Measurements from ENCODE around the gene RHBDD2.
"Not testable (repeated sequence)": the region's sequence is repeated elsewhere in the genome, so short reads cannot be mapped to it uniquely, and the experiment has no call there.

RHBDD2 gene

DNA sequence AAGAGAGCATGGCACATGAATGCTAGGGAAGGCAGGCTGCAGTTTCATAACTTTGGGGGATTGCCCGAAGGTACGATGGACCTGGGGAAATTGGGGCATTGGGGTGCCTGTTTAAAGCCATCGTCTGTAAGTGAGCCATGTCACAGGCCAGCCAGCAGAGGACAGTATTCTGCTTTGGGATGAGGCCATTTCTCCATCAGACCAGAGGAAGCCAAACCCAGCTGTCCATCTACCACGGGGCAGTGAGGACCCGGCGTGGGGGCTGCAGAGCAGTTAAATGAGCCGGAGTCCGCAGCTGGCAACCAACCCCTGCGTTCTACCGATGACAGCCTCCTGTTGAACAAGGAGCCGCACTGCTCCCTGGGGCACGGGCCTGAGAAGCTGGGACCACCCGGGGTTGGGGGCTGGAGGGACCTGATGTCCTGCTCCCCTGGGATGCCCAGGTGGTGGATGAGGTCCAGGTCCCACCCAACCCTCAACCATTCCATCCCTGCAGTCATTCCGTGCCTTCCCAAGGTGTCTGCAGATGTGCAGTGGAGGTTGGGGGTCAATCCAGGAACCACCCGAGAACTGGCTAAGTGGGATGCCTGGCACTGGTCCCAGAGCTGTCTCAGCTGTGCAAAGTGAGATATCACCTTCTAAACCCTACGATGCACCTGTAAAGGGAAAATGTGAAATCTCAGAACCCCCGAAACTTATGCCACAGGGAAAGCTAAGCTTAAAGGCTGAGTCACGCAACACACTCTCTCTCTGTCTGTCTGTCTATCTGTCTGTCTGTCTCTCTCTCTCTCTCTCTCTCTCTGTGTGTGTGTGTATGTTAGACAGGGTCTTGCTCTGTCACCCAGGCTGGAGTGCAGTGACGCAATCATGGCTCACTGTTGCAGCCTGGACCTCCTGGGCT lies 12.1 kb upstream of the RHBDD2 start:
- DNase-seq, result peak; percentile 70 to 71

DNA sequence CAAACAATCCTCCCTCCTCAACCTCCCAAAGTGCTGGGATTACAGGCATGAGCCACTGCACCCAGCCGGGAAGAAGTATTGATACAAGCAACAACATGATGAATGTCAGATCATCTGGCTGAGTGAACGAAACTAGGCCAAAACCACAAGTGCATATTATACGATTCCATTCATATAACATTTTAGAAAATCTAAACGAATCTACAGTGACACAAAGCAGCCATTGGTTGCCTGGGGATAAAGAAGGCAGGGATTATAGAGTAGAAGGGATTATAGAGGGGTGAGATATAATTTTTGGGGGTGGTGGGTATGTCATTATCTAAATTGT lies 11.5 kb upstream of the RHBDD2 start:
- no peak for DNase-seq

DNA sequence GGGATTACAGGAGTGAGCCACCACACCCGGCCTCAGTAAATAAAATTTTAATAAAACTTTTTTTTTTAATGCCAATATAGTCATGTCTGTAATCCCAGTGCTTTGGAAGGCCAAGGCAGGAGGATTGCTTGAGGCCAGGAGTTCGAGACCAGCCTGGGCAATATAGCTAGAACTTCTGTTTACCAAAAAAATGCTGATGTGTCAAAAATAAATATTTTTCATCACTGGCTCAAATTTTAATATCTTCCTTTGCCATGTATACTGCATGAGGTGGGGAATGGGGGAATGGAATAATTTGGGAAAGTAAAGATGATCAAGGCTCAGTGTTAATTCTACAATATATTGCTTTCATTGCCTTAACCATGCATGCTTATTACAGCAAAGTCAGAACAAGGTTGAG lies 10.7 kb upstream of the RHBDD2 start:
- no peak for DNase-seq

DNA sequence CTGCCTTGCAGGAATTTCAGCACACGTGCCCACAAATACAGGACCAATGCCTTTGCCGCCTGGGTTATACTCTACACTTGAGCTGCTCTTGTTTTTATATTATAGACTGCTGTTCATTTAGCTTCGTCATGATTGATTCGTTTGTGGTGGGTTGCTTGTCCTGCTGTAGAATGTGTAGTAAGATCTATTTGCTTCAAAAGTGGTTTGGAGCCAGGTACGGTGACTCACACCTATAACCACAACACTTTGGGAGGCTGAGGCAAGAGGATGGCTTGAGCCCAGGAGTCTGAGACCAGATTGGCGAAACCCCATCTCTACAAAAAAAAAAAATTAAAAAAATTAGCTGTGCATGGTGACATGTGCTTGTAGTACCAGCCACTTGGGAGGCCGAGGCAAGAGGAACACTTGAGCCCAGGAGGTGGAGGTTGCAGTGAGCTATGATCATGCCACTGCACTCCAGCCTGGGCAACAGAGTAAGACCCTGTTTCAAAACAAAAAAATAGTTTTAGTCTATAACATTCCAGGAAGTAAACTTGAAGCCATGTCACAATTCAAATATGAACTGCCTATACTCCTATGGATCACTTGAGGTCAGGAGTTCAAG lies 9.0 kb upstream of the RHBDD2 start:
- no peak for DNase-seq

DNA sequence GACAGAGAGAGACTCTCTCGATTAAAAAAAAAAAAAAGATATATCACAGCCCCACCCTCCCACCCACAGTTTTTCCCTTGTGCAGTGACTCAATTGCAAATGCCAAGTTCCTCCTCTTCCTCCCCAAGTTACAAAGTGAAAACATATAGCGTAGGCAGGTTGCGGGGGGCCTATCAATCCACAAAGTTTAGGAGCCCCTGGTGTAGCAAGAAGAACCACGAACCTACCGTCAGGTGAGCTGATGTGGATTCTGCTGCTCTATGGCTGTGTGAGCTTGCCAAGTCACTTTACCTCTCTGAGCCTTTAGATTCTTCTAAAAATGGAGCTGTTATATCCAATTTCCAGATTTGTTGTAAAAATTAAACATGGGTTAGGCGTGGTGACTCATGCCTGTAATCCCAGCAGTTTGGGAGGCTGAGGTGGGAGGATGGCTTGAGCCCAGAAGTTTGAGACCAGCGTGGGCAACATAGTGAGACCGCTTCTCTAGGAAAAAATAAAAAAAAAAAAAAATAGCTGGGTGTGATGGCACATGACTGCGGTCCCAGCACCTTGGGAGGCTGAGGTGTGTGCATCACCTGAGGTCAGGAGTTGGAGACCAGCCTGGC lies 8.2 kb upstream of the RHBDD2 start:
- no peak for DNase-seq

DNA sequence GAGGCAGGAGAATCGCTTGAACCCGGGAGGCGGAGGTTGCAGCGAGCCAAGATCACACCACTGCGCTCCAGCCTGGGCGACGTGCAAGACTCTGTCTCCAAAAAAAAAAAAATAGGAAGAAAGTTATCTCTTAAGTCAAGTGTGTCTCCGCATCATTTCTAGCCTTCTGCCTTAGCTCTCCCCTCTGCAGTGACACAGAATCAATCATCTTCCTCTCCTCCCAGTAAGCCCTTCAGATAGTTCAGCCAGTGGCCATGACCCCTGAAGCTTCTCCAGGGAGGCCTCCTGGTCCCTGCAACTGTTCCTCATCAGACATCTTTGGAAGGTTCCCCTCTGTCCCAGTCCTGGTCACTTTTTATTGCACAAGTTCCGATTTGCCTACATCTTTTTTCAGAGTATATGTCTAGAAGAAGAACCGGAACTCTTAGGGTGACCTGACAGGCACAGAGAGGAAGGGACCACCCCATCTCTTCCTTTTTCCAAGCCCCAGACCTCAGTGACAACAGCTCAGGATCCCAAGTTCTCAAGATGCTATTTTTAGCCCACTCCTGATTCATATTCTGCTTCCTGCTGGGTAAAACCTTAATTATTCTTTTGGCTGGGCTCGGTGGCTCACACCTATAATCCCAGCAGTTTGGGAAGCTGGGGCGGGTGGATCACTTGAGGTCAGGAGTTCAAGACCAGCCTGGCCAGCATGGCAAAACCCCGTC lies 6.6 kb upstream of the RHBDD2 start:
- DNase-seq, result no peak

DNA sequence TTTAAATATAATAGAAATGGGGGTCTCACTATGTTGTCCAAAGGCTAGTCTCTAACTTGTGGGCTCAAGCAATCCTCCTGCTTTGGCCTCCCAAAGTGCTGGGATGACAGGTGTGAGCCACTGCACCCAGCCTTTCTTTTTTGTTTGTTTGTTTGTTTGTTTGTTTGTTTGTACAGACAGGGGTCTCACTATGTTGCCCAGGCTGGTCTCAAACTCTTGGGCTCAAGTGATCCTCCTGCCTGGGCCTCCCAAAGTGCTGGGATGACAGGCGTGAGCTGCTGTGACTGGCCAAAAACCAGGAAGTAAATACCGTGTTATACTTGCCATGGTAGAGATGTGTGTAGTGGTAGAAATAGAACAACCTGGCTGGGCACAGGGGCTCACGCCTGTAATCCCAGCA lies 4.7 kb upstream of the RHBDD2 start:
- DNase-seq, result not testable (repeated sequence)

DNA sequence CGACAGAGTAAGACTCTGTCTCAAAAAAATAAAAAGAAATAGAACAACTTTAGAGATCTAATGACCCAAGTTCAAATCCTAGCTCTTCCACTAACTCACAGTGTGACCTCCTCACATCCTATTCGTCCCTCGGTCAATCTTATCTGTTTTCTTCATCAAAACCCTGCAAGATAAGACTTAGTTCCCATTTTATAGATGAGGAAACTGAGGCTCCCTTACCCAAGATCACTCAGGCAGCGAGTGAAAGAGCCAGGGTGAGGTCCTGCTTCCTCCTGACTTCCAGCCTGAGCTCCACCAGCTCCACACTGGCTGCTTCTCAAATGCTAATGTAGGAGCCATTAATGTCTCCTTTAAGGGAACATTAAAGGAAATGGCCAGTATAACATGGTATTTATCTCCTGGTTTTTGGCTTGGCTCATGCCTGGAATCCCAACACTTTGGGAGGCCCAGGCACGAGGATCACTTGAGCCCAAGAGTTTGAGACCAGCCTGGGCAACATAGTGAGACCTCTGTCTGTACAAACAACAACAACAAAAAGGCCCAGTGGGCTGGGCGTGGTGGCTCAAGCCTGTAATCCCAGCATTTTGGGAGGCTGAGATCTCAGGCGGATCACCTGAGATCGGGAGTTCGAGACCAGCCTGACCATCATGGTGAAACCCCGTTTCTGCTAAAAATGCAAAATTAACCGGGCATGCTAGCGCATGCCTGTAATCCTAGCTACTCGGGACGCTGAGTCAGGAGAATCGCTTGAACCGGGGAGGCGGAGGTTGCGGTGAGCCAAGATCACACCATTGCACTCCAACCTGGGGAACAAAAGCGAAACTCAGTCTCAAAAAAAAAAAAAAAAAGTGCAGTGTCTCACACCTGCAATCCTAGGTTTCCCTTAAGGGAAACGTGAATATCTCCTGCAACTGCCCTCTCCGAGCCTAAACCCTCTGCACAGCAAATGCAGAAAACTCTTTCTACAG lies 3.4 kb upstream of the RHBDD2 start:
- no peak for DNase-seq

DNA sequence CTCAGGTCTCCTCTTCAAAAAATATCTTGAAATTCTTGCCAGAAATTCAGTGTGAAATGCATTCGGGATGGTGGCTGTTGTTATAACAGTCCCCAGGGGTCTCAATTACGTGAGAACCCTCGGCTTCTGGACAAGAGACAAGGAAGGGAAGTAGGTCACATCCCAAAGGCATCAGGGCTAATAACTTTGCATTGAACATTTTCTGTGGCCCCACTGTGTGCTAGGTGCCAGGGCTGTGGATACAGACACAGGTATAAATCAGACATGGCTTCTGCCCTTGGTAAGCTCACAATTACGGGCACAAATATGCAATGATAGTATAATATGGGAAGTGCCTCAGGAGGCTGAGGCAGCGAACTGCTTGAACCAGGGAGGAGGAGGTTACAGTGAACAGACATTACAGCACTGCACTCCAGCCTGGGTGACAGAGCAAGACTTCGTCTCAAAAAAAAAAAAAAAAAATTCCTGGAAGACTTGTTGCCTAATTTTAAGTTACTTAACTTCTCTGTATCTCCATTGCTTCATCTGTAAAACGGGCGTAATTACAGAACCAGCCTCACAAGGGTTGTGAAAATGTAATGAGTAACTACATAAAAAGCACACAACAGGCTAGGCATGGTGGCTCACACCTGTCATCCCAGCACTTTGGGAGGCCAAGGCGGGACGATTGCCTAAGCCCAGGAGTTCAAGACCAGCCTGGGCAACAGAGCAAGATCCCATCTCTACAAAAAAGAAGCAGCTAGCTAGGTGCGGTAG lies 2.5 kb upstream of the RHBDD2 start:
- peak; percentile 54 to 69 for DNase-seq

DNA sequence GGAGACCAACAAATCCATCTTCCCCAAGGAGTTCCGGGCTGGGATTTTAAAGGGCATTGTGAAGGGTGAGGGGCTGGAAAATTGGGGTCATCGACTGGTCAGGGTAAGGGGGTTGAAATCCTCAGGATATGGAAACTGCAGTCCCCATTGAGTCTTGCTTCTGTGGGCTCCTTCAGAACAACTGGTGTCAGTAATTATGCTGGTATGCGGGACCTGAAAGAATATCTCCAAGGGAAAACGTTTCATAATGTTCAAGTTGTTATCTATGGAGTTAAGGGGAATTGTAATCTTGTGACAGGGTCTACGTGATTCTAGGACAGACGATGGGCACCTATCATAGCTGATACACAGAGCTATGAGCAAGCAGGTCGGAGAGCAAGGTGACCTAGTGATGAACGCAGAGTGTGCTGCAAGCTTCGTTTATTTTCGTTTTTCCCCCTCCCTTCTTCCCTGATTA lies 494 bp upstream of the RHBDD2 start:
- no peak for DNase-seq

DNA sequence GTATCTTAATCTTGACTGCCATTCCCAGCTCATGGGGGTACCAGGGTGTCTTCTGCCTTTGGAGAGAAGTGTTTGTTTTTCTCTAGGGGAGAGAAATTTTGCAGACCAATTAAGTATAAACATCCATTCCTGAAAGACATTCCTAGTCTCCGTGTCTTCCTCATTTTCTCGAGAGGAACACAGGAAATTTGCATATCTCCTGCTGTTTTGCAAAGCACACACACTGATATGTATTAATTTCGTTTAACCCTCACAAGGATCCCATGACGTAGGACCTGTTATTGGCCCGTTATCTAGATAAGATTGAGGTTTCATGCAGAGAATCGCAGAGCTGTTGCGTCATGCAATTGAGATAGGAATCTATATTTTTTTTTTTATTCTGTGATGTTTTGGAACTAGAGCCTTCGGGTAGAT lies 944 bp downstream of the RHBDD2 start:
- no peak for DNase-seq

DNA sequence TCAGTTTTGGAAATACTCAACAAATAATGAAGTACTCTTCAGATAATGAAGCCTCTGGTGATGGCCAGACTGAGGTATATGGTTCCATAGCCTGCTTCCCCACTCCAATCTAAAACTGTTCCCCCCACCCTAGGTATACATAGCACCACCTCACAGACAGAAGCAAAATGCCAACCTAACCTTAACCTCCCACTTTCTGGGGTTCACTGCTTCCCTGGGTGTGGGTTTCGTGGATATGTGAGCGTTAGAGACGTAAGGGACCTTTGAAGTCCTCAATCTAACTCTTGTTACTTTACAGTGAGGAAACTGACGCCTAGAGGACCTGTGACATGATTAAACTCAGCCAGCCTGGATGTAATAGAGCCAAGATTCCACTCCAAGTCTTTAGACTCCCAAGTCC lies 1.4 kb downstream of the RHBDD2 start:
- no peak for DNase-seq

DNA sequence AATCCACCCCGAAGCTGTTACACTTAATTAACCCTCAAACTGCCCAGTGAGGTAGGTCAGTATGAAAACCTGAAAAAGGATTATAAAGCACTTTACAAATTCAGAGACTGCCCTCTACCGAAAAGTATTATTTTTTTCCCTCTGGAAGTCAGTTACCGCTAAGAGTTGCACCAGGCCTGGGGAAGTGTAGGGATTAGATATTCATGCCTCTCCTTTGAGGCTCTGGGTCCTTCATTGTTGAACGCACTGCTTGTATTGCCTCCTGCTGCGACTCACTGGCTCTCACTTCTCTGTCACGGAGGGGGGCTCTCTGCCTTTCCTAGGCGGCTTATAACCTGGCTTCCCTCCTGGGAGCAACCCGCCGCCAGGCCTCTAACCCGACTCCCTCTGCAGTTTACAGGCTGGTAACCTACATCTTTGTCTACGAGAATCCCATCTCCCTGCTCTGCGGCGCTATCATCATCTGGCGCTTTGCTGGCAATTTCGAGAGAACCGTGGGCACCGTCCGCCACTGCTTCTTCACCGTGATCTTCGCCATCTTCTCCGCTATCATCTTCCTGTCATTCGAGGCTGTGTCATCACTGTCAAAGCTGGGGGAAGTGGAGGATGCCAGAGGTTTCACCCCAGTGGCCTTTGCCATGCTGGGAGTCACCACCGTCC lies 2.7 kb downstream of the RHBDD2 start:
- DNase-seq, result no peak

DNA sequence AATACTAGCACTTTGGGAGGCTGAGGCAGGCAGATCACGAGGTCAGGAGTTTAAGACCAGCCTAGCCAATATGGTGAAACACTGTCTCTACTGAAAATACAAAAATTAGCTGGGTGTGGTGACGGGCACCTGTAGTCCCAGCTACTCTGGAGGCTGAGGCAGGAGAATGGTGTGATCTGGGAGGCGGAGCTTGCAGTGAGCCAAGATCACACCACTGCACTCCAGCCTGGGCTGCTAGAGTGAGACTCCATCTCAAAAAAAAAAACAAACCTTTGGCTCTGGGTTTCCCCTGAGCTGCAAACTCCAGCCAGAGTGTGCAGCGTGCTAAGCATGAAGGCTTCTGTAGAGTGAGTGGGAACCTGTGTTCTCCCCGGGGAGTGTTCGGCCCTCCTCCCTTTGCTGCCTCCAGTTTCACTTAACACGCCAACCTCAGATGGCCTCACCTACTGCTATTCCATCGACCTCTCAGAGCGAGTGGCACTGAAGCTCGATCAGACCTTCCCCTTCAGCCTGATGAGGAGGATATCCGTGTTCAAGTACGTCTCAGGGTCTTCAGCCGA lies 4.5 kb downstream of the RHBDD2 start:
- not testable (repeated sequence) for DNase-seq

DNA sequence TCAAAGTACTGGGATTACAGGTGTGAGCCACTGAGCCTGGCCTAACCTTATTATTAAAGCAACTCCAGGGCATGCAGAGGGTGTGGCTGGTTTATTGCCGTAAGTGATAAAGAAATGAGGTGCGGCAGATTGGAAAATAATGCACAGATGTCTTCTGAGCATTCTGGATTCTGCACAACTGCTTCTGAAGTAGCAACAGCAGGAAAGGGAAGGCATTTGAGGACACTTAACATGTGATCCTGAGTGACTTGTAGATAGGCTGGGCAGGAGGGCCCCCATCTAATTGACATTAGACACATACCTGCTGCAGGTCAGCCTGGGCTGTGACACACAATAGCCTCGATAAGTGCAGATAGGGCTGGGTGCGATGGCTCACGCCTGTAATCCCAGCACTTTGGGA lies 5.6 kb downstream of the RHBDD2 start:
- no peak for DNase-seq

DNA sequence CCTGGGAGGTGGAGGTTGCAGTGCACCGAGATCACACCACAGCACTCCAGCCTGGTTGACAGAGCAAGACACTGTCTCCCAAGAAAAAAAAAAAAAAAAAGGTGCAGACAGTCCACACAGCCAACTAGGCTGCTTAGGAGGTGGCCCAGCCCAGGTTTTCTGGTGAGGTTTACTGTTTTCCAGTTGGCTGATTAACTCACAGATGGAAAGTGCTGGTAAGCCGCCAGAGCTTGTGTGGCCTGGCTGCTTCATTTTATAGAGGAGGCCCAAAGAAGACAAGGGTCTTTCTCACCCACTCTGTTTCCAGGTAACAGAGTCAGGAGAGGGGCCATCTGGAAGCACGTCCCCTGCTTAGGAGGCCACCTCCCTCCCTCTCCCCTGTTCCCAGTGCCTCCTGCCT lies 6.2 kb downstream of the RHBDD2 start:
- no peak for DNase-seq

DNA sequence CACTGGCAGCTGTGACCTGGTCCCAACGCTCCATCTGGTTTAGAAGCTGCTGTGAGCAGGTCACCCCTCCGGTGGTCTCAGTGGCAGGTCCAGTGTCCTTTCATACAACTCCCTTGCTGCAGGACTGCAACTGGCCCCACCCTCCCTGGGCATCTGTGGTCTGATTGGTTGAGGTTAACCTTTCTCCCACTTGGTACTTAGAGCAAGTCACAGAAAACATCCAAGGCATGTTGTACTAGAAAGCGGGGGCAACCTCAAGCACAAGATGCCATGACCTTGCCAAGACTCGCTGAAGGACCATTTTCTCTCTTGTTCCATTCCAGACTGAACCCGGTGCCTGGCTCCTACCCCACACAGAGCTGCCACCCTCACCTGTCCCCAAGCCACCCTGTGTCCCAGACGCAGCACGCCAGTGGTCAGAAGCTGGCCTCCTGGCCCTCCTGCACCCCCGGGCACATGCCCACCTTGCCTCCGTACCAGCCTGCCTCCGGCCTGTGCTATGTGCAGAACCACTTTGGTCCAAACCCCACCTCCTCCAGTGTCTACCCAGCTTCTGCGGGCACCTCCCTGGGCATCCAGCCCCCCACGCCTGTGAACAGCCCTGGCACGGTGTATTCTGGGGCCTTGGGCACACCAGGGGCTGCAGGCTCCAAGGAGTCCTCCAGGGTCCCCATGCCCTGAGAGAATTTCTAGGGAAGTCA lies 9.0 kb downstream of the RHBDD2 start:
- no peak for DNase-seq

DNA sequence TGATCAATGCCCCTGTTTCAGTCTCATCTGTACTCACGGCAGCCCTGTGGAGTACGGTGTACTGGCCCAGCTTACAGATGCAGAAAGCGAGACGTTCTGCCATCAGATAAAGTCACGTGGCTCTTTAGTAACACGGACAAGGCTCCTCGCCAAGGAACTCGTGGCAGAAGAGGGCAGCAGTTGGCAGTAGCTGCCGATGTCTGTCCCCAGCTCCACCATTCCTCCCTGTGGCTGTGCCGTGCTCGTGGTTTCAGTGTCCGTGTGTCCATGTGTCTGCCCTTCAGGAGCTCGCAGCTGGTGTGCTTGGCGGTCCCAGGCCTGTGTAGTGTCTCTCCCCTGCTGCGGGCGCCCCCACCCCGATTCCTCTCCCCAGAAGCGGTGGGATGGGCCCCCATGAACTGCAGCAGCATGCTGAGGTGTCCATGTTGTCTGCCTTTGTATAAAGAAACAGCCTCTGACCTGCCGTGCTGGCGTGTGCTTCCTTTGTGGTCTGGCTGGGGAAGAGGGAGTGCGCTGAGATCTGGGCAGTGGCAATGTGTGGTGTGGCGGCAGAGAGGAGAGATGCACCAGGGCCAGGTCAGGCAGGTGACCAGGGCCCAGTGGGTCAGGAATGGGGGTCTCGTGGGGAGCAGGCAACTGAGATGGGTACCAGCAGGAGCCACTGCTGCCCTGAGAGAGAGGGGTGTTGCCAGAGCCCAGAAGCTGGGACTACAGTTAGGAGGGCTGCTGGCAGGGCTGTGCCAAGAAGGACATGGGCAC lies 9.8 kb downstream of the RHBDD2 start:
- no peak for DNase-seq

DNA sequence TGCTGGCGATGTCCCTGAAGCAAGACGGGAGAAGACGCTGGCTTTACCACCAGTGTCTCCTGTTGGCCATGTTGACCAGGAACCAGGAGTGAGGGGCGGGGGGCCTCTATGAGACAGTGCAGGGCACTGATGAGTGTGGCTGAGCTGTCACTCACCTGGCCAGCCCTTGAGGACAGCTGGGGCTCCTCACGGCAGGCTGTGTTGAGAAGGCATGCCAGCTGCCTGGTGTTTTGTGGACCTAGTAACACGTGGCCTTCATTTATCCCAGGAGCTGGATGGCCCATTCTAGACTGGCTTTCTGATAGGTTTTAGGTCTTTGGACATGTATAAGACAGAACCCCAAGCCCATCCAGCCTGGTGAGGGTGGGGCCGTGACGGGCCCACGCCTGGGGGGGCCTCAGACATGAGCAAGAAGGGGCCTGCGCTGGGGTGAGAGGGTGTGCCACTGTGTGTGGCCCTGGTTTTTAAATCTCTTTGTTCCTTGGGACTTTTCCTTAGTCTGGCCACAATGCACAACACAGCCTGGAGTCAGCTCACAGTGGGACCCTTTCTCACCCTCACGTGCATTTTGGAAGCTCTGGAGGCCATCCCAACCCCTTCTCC lies 10.5 kb downstream of the RHBDD2 start:
- no peak for DNase-seq
